Endometrial microvascular endothelial cells (primary cell): ENCODE measurements around the gene EAPP. TPM values are rescaled to one million over a fixed set of nuclear protein-coding genes. Genes with fewer than 3 reads are reported as not detected.
"Not testable (repeated sequence)": the region's sequence is repeated elsewhere in the genome, so short reads cannot be mapped to it uniquely, and the experiment has no call there.

Source experiments
- in situ Hi-C: cut with HindIII; loops from 2 replicates; pipeline ENCODE4 v1.10.0; 2017; ENCODE audit warnings: low sequenced_read_pairs, low pct_unique_long_range_greater_than_20kb; ENCODE audit errors: inconsistent ontology term
- total RNA-seq: library from RNA; depleted of rRNA; stranded (reverse); fragments of >200 nt; gene quantifications from one replicate; pipeline ENCODE4 v1.2.3, GENCODE V29; 2015; ENCODE audit errors: inconsistent ontology term

Gene EAPP
- total RNA-seq, 1 donor from 2014 or later = 34.8 TPM

DNA sequence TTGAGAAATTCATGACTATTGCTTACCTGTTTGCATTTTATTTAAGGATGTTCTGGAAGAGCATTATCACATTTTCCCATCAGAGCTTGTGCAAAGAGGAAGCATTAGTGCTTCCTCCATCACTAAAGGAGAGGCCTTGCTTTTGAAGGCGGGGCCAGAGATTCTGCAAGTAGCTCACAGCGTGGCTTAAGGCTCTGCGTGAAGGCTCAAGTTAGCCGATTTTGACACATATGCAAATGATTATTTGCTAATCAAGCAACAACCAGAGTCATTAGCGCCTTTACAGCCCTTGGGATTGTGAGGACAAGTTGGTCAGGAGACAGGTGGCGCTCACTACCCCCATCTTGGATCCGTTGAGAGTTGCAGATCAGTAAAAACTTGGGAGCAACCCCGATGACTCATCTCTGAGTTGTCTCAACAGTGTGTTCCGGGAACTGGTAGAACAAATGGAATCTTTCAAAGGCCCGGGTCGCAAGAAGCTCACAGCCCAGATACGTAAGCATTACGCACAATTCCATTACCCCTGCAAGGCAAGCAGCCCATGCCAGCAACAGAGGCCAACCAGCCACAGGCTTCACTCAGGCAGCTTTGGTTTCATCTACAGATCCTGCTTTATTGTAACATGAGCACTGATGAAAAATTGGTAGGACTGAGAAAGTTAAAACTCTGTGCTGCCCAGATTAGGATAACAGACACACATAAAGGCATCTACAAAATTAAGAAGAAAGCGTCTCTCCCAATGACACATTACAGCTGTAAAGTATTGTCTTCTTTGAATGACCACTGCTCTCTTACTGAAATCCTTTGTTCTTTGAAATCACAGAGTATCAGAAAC is 42.6 kb downstream of the EAPP start:
- in situ Hi-C loops = no loop called here

GRCh38 chr14:34496007-34496678 is 43.4 kb downstream of the EAPP start:
- in situ Hi-C loops = no loop called here

GRCh38 chr14:34489324-34489723 is 50.2 kb downstream of the EAPP start:
- in situ Hi-C loops = no loop called here

GRCh38 chr14:34488528-34488927 is 51.0 kb downstream of the EAPP start:
- in situ Hi-C loops = no loop called here

GRCh38 chr14:34484726-34485125 is 54.8 kb downstream of the EAPP start:
- in situ Hi-C loops = no loop called here

DNA sequence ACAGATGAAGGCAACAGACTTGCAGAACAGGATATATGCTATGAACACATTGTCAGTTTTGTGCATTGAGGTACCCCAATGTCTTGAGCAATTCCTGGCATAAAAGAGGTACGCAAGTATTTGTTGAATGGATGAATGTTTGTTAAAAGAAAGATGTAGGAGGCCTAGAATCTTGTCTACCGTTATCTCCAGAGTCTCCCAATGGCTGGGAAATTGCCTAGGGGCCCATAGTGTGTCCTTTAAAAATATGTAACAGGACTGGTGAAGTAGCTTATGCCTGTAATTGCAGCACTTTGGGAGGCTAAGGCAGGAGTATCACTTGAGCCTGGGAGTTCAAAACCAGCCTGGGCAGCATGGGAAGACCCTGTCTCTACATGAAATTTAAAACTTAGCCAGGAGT is 57.0 kb downstream of the EAPP start:
- in situ Hi-C loops = no loop called here

DNA sequence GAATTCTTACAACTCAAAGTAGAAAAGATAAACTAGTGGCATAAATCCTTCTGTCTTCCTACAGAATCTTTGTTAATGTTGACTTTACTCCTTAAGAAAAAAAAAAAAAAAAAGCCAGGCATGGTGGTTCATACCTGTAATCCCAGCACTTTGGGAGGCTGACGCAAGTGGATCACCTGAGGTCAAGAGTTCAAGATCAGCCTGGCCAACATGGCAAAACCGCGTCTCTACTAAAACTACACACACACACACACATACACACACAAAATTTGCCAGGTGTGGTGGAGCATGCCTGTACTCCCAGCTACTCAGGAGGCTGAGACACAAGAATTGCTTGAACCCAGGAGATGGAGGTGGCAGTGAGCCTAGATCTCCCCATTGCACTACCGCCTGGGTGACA is 59.8 kb downstream of the EAPP start:
- in situ Hi-C loops = no loop called here

GRCh38 chr14:34478261-34478660 is 61.2 kb downstream of the EAPP start:
- in situ Hi-C loops = no loop called here

DNA sequence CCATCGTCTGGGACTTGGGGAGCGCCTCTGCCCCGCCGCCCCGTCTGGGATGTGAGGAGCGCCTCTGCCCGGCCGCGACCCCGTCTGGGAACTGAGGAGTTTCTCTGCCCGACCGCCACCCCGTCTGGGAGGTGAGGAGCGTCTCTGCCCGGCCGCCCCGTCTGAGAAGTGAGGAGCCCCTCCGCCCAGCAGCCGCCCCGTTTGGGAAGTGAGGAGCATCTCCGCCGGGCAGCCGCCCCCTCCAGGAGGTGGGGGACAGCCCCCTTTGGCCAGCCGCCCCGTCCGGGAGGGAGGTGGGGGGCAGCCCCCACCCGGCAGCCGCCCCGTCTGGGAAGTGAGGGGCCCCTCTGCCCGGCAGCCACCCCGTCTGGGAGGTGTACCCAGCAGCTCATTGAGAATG is 63.5 kb downstream of the EAPP start:
- in situ Hi-C loops = not testable (repeated sequence)

GRCh38 chr14:34475163-34475562 is 64.3 kb downstream of the EAPP start:
- in situ Hi-C loops = no loop called here

DNA sequence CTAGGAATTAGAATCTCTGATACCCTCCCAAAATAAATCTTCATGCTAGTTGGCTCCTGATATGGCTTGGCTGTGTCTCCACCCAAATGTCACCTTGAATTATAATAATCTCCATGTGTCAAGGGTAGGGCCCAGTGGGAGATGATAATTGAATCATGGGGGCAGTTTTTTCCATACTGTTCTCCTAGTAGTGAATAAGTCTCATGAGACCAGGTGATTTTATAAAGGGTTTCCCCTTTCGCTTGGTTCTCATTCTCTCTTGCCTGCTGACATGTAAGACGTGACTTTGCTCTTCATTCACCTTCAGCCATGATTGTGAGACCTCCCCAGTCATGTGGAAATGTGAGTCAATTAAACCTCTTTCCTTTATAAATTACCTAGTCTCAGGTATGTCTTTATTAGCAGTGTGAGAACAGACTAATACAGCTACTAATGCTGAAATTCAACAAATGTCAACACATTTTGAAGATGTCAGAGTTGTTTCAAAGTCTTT is 65.3 kb downstream of the EAPP start:
- in situ Hi-C loops = no loop called here

GRCh38 chr14:34472706-34473279 is 66.7 kb downstream of the EAPP start:
- in situ Hi-C loops = no loop called here

DNA sequence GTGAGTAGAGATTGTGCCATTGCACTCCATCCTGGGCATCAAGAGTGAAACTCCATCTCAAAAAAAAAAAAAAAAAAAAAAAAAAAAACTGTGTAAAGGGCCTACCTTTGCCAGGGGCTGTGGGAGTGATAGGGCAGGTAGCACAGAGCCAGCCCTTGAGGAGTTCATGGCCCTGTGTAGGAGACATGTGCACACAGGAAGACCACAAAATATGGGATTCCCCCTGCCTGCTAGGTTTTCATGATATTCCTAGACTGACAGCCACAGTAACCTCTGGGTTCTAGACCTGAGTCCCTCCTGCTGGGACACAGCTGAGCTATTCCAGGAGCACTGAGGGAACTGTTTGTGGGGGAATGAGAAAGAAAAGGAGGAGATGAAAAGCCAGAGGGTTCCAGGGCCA is 69.2 kb downstream of the EAPP start:
- in situ Hi-C loops = no loop called here

GRCh38 chr14:34466691-34467090 is 72.8 kb downstream of the EAPP start:
- in situ Hi-C loops = no loop called here

Other genes starting within 250 kb of the EAPP start
- 15.2 TPM for gene SPTSSA, start 77.5 kb downstream of the EAPP start, total RNA-seq
- gene SNX6, start 90.4 kb upstream of the EAPP start, total RNA-seq = 298 TPM
- gene CFL2, start 174.9 kb upstream of the EAPP start, total RNA-seq = 89.3 TPM